HG02759 (cell line): ENCODE results near the gene CCDC187.

Experiments used
- ATAC-seq: cut with Tn5 transposase; IDR thresholded peaks from one replicate; pipeline ENCODE4 v1.9.1; 2021; ENCODE audit warnings: mild to moderate bottlenecking, moderate library complexity; ENCODE audit not compliant: unreplicated experiment

CCDC187 gene

DNA sequence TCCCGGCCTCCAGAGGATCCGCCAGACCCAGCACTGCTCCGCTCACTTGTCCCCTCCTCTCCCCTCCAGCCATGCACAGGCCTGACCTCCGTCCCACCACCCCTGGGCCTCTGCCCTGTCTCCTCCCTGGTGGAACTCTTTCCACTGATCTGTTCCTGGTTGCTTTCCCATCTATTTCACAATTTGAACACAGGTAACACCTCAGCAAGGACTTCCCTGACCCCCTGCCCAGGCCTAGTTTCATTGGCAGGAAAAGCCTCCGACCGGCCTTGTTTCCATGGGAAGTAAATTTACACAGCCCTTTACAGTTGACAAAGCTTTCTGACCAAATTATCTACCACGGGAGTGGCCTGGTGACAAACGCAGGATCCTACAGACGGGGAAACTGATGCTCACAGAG lies 73.1 kb downstream of the CCDC187 start:
- ATAC-seq = no peak

DNA sequence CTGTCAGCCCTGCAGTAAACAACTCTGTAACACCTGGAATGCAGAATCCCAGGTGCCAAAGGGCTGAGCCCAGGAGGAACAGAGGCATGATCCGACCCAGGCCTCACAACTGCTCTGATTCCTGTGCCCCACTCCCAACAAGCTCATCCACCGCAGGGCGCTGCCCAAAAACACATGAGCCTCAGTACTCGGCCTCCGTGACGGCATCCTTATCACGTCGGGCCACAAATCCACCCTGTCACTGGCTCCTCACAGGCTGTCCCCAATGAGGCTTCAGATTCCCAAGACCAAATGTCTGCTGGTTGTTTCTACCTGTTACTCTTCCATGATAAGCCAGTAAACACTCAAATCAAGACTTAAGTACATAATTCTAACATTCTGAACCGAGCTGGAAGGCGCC lies 73.5 kb downstream of the CCDC187 start:
- no peak for ATAC-seq

- no peak for ATAC-seq
These were observed 74.5 kb downstream of the CCDC187 start for GRCh38 chr9:136229096-136230065.

GRCh38 chr9:136228107-136228875 lies 75.6 kb downstream of the CCDC187 start:
- ATAC-seq = no peak

DNA sequence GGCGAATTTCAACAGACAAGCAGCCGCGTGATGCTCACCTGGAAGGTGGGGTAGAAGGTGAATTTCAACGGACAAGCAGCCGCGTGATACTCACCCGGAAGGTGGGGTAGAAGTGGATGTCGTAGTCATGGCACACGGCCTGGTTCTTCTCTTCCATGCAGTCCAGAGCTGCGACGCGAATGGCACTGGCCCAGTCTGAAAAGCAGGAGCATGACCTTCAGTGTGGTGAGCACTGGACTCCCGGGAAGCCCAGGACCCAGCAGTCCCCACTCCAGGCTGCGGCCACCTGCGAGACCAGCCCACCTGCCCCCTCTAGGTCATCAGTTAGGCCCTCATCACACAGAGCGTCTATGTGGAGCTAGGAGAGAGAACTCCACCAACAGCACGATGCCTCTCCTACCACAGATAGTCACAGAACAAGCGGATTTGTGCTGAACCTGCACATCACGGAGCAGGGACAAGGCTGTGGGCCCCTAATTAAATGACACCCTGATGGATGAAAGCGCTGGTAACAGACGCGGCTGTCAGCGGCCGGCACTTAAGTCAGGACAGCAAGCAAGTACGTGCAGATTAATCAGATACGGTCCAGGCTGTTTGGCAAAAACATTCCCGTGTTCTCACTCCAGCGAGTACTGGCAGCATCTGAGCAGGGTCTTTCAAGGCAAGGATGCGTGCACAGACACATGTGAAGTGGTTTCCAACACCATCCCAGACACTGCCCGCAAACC lies 77.0 kb downstream of the CCDC187 start:
- no peak for ATAC-seq

- peak; percentile 55 for ATAC-seq
These were observed 77.9 kb downstream of the CCDC187 start for GRCh38 chr9:136225748-136226679.

DNA sequence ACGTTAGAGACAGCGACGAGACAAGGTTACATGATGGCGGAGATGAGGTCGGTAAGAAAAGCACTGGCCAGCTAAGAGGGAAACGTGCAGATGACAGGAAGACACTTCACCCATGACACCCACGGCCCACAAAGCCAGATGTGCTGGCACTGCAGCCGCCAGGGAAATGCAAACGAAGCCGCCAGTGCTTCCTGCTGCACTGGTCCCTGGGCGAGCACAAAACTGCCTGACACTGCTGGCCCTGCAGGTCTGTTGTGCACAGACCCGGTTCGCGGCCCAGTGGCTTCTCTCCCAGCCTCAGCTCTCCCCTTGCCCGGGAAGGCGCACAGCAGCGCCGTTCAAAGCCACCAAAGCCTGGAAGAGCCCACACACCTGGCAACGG lies 78.5 kb downstream of the CCDC187 start:
- peak; percentile 62 for ATAC-seq

- no peak for ATAC-seq
These were observed 79.8 kb downstream of the CCDC187 start for GRCh38 chr9:136223871-136224640.

DNA sequence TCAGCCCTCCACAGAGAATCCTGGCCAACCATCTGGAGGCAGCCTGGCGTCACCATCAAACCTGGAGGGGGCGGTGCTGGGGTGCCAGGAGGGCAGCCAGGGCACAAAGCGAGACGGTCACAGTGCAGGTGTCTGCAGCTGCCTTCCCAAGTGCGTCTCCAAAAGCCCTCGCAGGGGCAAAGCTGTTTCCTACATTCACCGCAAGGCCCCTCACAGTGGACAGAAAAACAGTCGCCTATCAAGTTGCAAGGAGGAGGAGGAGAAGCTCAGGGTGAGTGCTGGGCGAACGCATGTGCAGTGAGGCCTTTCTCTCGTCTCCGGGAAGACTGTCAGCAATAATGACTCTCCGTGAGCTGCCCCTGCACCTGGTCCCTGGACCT lies 81.0 kb downstream of the CCDC187 start:
- ATAC-seq = no peak

DNA sequence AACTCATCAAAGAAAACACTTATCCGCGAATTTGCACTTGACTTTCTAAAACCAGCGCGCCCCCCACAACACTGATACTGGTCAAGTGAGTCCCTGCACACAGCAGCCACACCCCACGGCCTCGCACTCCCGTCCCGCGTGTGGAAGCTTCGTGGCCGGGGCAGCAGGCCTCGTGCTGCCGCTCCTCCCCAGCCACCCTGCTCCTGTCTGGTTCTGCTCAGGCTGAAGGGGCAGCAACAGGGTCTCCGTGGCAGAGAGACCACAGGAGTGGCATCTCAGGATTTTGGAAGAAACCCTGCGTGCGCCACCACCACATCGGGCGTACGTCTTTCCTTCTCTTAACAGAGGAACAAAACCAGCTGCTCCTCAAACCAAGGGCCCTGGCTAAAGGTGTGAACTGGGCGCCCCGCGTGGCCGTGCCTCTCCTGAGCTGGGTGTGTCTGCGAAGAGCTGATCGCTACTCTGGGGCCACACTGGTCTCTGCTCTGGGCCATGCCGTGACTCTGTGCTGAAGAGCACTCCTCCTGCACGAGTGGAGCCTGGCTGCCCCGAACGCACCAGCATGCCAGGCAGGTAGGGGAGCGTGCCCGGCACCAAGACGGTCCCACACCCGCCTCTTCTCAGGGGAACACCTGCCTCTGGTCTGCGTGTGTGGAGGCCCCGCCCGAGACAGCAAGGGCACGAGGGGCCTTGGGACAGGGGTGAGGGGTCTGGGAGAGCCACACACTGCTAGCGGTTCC lies 81.6 kb downstream of the CCDC187 start:
- no peak for ATAC-seq

- no peak for ATAC-seq
These were observed 83.7 kb downstream of the CCDC187 start for GRCh38 chr9:136220017-136220729.

GRCh38 chr9:136219276-136219675 lies 84.6 kb downstream of the CCDC187 start:
- no peak for ATAC-seq

GRCh38 chr9:136218673-136219072 lies 85.2 kb downstream of the CCDC187 start:
- no peak for ATAC-seq

DNA sequence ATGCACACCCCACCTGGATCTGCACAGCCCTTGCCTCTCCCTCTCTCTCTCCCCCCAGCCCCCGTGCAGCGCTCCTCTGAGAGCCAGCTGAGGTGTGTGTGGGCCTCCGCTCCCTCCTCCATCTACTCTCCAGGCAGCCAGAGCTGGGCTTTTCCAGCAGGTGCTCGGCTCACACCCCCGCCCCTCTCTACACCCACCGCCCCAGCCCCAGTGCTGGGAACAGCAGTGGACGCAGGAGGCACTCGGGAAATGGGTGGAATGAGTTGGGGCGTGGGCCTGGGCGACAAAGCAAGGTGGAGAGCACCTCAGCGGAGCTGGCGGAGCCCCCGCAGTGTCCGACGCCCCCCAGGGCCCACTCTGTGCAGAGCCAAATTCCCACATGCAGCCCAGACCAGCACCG lies 85.6 kb downstream of the CCDC187 start:
- no peak for ATAC-seq

DNA sequence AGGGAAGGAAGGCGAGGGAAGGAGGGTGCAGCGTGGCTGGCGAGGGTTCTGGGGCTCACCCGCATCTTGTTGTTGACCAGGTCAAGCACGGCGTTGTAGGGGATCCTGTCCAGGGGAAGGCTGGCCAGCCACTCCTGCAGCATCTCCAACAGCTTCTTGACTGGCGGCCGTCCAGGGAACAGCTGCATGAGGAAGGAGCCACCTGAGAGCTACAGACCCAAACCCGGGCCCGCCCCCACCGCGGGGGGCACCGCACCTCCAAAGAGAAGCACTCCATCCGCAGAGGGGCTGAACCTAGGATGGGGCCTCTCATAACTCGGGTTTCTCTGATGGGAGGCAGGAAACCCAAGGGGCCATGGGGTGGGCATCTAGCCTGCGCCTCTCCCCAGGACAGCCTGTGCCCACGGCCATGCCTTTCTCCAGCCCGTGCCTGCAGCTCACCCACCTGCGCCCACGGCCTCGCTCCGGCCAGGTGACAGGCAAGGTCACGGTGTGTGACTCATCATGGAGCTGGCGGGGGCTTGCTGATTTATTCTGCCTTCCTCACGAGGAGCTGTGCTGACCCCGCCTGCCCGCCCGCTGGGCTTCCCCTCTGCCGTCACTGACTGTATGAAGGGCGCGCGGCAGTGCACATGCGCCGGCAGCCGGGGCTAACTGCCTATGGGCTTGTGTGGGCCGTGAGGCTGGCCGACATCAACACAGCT lies 87.2 kb downstream of the CCDC187 start:
- ATAC-seq = no peak

- ATAC-seq = no peak
These were observed 90.2 kb downstream of the CCDC187 start for GRCh38 chr9:136213733-136214132.

DNA sequence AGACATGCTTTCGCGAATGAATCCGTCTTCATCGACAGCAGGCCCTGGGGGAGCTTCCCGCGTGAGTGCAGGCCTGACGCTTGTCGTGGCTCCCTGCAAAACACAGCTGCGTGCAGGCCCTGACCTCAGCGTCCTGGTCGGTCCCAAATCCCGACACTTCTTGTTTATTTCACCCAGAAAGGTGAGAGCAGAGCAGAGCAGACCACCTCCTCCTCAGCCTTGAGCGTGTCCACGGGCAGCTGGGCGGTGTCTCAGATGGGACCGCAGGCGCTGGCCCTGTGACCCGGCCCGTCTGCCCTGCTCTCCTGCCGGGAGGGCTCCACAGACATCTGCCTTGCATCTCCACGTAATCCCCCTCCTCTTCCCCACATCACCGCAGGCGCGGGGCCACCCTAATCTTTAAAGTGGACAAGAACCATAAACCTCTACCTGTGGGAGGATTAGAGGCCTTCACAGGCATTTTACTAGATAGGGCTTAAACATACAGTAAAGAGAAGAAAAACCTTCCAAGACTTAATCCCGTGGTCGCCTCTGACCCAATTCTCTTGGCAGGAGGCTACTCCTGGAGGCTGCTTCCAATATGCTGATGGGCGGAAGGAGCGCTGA lies 91.4 kb downstream of the CCDC187 start:
- ATAC-seq = no peak
